Measurements from ENCODE around the gene ZDHHC9. TPM values are rescaled to one million over a fixed set of nuclear protein-coding genes. Genes with fewer than 3 reads are reported as not detected.
A peak's percentile ranks its signal among the peaks of the same experiment; 100 is the strongest.

ZDHHC9 gene
- total and polyA plus RNA-seq, 12 donors = 4.2 to 22.8 (median 11.4) TPM

DNA sequence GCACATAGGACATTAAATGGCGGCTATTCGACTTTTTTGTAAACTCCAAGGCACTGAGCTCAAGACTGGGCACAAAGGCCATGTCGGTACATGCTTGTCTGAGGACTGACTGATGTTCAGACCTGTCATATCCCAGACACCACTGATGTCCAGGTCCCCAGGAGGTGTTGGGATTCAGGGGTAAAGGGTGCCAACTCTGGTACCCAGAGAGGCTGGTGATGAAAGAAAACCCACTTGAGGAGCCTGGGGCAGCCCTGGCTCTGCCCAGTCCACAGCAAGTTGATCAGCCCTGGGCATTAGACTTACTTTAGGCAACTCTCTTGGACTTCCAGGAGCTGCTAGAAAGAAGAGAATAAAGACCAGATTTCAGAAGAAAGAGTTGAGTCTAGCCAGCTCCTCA is 45.2 kb downstream of the ZDHHC9 start:
- intact Hi-C loops (cut with DNase I) = no loop called here
- H3K4me3 ChIP-seq = no peak overlapping the region
- 93 to 100% methylated on average over 3 of the region's 3 CpGs for WGBS, 2 donors
- no peak overlapping the region for H3K27ac ChIP-seq
- no peaks in the 10 kb centered on the region for H3K4me1 ChIP-seq
- ATAC-seq (no peak), DNase-seq (no peak)
- H3K27me3 ChIP-seq = no peaks in the 10 kb centered on the region
- H3K9me3 ChIP-seq = no peaks in the 10 kb centered on the region
- peaks cover 0 to 42% (median 0%) of the 10 kb centered on the region in 9 donors for H3K36me3 ChIP-seq
- TF ChIP-seq, protein P1, sequence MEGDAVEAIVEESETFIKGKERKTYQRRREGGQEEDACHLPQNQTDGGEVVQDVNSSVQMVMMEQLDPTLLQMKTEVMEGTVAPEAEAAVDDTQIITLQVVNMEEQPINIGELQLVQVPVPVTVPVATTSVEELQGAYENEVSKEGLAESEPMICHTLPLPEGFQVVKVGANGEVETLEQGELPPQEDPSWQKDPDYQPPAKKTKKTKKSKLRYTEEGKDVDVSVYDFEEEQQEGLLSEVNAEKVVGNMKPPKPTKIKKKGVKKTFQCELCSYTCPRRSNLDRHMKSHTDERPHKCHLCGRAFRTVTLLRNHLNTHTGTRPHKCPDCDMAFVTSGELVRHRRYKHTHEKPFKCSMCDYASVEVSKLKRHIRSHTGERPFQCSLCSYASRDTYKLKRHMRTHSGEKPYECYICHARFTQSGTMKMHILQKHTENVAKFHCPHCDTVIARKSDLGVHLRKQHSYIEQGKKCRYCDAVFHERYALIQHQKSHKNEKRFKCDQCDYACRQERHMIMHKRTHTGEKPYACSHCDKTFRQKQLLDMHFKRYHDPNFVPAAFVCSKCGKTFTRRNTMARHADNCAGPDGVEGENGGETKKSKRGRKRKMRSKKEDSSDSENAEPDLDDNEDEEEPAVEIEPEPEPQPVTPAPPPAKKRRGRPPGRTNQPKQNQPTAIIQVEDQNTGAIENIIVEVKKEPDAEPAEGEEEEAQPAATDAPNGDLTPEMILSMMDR (IDR thresholded peaks at IDR 0.05) = no peak

DNA sequence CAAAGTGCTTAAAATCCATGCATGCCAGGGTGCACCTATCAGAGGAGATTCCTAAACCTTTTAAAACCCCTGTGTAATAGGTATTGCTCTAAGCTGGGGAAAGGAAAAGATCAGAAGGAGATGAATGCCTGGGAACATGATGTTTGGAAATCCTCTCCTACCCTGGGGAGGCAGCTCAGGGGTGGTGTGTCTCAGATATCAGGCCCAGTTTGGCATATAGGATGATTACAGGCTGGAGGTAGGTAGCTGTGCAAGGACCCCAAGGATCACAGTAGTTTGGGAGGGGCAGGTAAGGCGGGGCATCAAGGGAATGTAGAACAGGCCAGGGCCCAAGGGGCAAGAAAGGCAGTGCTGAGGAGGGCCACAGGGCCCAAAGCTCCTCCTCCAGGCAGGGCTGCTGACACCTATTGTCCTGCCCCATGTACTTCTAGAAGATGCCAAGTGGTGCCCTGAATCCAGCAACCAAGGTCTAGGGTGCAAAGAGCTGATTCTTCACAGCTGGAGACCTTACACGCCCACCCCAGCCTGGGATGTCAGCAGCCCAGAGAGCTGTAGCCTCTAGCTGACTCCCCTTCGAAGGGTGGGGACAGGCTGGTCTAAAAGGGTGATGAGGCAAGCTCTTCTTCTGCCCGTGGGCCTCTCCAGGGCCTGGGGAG is 46.3 kb downstream of the ZDHHC9 start:
- Histone ChIP-seq H3K9me3 (no peaks in the 10 kb centered on the region), H3K27me3 (no peaks in the 10 kb centered on the region), H3K4me3 (no peak overlapping the region), H3K4me1 (no peaks in the 10 kb centered on the region), H3K27ac (no peak overlapping the region), H3K36me3 (peaks cover 0 to 53% (median 0%) of the 10 kb centered on the region in 9 donors)
- DNase-seq (no peak), ATAC-seq (peak in 1 of 8 donors; percentile 25)
- TF ChIP-seq, protein P1 (IDR thresholded peaks at IDR 0.05) = no peak
- intact Hi-C loops (cut with DNase I) = no loop called here
- 89 to 90% methylated on average over 3 to 4 of the region's 4 CpGs for WGBS, 2 donors

DNA sequence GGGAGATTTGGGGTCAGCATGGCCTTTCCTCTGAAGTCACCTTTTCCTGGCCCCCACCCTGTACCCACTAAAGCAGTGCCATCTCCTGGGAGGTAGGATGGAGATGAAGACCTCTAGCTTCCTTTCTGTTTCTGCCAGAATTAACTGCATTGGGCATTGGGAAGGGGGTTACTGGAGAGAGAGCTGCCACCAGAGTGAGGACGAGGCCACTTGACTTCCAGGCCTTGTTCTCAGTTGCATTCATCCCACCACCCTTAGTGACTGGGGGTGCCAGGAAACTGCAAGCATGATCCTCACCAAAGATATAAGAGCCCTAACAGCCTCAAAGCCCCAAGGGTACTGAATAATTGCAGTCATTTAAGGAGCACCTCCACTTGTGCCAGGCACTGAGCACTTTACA is 48.1 kb downstream of the ZDHHC9 start:
- no peak overlapping the region for H3K4me3 ChIP-seq
- no peaks in the 10 kb centered on the region for H3K27me3 ChIP-seq
- WGBS, 2 donors = 95 to 100% methylated on average over 1 of the region's 1 CpG
- TF ChIP-seq, protein P1 (IDR thresholded peaks at IDR 0.05) = no peak
- no peak overlapping the region for H3K27ac ChIP-seq
- no peaks in the 10 kb centered on the region for H3K9me3 ChIP-seq
- intact Hi-C loops (cut with DNase I) = no loop called here
- DNase-seq (no peak), ATAC-seq (no peak)
- H3K36me3 ChIP-seq = peaks cover 0 to 69% (median 0%) of the 10 kb centered on the region in 9 donors
- H3K4me1 ChIP-seq = no peaks in the 10 kb centered on the region

DNA sequence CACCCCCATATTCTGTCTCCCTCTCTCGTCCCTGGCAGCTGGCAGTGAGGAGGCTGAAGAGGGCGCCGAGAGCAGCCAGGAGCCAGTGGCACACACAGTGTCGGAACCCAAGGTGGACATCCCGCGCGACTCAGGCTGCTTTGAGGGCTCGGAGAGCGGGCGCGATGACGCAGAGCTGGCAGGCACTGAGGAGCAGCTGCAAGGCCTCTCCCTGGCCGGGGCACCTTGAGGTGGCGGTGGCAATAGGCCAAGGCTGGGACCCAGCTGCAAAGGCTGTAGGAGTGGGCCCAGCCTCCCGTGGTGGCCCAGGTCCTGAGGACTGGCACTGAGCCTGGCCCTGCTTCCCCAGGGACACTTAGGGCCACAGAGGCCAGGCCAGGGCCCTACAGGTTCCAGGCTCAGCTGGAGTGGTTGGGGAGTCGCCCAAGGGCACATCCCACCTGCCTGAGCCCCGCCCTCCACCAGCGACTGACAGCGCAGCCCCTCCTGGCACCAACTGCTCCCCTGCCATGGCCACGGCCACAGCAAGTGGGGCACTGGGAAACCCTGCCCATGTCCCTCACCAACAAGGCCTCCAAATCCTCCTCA is 50.0 kb downstream of the ZDHHC9 start:
- TF ChIP-seq, protein P1 (IDR thresholded peaks at IDR 0.05) = no peak
- ATAC-seq = peak in 2 of 8 donors; percentile 18 to 47
- intact Hi-C loops (cut with DNase I) = no loop called here

More for the DNA sequence above, 50.0 kb downstream of the ZDHHC9 start:
- Histone ChIP-seq H3K9me3 (no peaks in the 10 kb centered on the region), H3K27me3 (no peaks in the 10 kb centered on the region), H3K4me1 (no peaks in the 10 kb centered on the region), H3K36me3 (peaks cover 0 to 85% (median 0%) of the 10 kb centered on the region in 9 donors), H3K27ac (no peak overlapping the region), H3K4me3 (no peak overlapping the region)
- DNase-seq = no peak
- WGBS, 2 donors = 84 to 90% methylated on average over 17 to 19 of the region's 20 CpGs

All from heart right ventricle (tissue), 16 donors.